ENCODE measurements around the gene SLC12A6.

Gene SLC12A6

GRCh38 chr15:34259566-34259965, 78.0 kb downstream of the SLC12A6 start:
- DNase-seq (ENCODE audit: low read depth): no peak

DNA sequence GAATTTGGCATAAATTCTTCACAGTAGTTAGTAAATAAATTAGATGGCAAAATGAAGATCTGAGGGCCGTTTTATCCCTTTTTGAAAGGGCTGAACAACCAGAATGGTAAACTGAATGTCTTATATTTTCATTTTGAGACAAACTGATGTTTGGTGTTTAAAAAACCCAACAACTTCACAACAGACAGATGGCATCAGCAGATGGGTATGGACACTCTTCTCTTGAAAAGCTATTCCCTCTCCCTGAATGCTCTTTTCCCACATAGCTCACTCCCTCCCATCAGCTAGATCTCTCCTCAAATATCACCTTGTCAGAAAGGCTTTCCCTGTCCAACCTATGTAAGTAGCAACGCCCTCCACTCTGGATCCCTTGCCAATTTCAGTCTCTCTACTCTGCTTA, 79.4 kb downstream of the SLC12A6 start:
- DNase-seq (ENCODE audit: low read depth): no peak

DNA sequence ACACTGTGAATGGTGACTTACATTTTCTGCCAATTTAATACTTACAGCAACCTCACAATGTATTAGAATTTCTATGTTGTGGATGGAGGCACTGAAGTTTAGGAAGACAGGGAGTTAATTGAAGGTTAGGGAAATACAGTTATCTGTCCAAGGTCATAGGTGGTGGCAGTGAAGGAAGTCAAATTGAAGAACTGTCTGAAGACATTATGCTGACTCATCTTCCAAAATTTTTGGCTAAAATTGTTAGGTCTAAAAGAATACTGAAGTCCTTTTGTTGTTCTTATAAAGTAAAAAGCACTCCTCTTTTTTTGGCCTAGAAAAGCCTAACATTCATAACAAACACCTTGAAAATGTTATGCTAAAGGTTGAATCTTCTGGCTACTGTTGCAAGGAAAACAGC, 85.0 kb downstream of the SLC12A6 start:
- DNase-seq (ENCODE audit: low read depth): no peak

DNA sequence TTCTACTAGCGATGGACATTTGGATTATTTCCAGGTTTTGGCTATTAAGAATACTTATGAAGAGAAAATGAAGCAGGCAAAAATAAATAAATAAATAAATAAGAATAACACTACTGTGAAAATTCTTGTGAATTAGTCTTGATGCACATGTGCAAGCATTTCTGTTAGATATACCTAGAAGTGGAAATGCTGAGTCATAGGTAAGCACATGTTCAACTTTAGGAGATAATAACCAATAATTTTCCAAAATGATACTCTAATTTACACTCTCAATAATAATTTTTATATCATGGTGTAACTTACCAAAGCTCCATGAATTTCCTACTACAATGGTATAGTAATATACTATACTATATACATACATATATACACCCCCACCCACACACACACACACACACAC, 89.4 kb downstream of the SLC12A6 start:
- DNase-seq (ENCODE audit: low read depth): peak; percentile 13

GRCh38 chr15:34246276-34246976, 91.2 kb downstream of the SLC12A6 start:
- no peak for DNase-seq (ENCODE audit: low read depth)

DNA sequence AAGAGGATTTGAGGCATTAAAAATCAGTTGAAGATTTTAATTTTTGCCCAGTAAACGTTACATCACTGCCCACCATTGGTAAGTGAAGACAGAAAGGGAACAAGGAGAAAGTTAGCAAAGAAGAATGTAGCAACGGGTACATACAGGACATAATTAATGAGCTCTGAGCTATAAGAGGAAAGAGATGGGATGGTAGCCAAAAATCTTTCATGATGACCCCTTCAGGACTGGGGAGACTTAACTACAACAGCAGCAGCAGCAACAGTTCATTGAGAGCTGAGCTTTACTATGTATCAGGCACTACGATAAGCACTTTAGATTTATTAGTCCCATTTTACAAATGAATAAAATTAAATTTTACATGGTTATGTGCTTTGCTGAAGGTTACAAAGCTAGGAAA, 94.4 kb downstream of the SLC12A6 start:
- no peak for DNase-seq (ENCODE audit: low read depth)

DNA sequence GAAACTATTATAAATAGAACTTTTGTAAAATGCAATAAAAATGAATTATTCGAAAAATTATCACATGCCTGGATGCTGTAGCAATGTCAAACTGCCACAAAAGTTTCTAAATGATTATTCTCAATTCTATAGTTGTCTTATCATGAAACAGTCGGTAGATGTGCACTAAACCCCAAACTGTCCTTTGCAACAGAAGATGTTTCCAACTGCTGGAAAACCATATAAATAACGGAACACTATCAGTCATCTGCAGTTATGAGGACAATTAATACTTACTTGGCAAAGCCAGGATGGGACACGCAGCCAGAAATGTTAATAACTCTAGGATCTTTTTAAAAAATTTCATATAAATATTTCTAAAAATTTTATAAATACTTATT, 95.3 kb downstream of the SLC12A6 start:
- no peak for DNase-seq (ENCODE audit: low read depth)

- peak; percentile 60 for DNase-seq (ENCODE audit: low read depth)
Measured at GRCh38 chr15:34241376-34242330, 95.9 kb downstream of the SLC12A6 start.

DNA sequence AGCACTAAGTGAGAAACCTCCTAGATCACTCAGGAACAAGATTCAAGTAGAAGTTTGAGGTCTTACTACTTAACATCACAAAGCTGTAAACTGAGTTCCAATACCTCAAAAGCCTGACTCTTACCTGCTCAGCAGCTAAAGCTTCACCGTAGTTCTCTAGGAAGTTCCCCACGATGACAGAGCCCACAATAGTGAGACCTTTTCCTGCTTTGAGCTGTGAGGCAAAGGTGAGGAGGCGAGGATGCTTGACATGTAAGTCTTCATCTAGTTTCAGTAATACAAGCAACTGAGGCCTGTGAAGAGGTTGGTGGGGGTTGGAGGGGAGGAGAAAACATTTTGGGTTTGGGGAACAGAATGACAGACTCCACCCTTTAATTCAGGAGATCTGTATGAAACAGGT, 97.0 kb downstream of the SLC12A6 start:
- DNase-seq (ENCODE audit: low read depth): no peak

DNA sequence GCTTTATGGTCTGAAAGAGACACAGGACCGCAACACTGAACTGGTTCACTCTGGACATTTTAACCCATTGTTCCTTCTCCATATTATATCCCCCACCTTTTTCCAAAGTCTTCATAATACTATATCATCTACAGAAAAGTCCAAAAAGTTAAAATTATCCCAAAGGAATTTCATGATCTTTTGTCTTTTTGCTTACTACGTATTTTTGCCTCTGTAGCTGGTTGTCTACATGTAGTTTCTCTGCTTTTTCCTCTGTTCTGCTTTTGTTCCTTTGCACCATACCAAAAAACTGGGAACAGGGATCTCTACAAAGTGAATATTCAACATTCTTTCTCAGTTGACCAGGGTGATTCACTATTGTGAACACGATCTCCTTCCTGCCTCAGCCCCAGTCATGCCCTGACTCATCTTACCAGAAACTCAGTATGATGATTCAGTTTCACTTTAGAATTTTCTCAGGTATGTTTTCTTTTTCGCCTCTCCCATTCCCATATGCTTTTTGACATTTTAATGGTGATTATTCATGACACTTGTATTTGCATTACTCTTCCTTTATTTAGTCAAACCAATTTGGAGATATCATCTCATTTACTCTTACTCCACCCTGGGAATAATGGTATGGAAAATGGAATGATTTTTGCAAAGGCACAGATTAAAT, 98.3 kb downstream of the SLC12A6 start:
- DNase-seq (ENCODE audit: low read depth): peak; percentile 89

- DNase-seq (ENCODE audit: low read depth): no peak
Measured at GRCh38 chr15:34233614-34234013, 104.0 kb downstream of the SLC12A6 start.

DNA sequence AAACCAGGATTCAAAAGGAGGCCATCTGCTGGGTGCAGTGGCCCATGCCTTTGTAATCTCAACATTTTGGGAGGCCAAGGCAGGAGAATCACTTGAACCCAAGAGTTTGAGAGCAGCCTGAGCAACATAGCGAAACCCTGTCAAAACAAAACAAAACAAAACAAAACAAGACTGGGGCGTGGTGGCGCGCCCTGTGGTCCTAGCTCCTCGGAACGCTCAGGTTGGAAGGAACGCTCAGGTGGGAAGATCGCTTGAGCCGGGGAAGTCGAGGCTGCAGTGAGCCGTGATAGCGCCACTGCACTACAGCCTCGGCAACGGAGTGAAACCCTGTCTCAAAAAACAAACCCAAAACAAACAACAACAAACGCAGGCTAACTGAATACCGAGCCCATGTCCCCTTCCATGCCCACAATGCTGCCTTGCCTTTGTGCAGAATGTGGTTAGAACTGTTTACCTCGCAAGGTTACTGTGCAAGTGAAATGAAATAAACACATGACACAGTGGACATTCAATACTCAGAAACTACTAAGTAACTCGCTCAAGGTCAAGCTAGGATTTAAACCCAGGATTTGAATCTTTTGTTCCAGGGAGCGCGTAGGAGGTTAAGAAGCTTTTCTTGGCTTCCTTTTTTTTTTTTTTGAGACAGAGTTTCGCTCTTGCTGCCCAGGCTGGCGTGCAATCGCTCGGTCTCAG, 113.5 kb downstream of the SLC12A6 start:
- peak; percentile 14 for DNase-seq (ENCODE audit: low read depth)

GRCh38 chr15:34217587-34218225, 119.9 kb downstream of the SLC12A6 start:
- peak; percentile 19 for DNase-seq (ENCODE audit: low read depth)

- no peak for DNase-seq (ENCODE audit: low read depth)
Measured at GRCh38 chr15:34216527-34217270, 120.9 kb downstream of the SLC12A6 start.

GRCh38 chr15:34214135-34214534, 123.4 kb downstream of the SLC12A6 start:
- no peak for DNase-seq (ENCODE audit: low read depth)

- DNase-seq (ENCODE audit: low read depth): no peak
Measured at GRCh38 chr15:34213690-34214089, 123.9 kb downstream of the SLC12A6 start.

- peak; percentile 86 for DNase-seq (ENCODE audit: low read depth)
Measured at GRCh38 chr15:34209421-34210282, 127.9 kb downstream of the SLC12A6 start, which contains the start of gene KATNBL1. Gene KATNBL1 (minus strand): TSS chr15:34210096. CDS start chr15:34163676, 46,420 bp downstream.

DNA sequence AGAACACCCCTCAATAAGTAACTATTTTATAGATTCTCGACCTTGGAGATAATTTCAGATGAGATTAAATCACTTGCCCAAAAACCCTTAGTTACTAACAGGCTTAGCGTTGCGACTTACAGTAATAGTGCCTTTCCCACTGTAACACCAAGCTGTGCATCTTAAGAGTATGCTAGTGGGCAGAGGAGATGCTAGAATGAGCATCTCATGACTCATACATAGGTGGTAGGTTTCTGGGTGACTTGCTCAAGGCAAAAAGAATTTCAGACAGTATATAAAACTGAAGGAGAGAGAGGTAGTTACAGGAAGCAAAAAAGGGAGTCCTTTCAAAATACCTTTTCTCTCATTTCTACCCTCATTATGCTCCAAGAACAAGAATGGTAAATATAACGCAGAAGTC, 131.6 kb downstream of the SLC12A6 start:
- DNase-seq (ENCODE audit: low read depth): peak; percentile 63

DNA sequence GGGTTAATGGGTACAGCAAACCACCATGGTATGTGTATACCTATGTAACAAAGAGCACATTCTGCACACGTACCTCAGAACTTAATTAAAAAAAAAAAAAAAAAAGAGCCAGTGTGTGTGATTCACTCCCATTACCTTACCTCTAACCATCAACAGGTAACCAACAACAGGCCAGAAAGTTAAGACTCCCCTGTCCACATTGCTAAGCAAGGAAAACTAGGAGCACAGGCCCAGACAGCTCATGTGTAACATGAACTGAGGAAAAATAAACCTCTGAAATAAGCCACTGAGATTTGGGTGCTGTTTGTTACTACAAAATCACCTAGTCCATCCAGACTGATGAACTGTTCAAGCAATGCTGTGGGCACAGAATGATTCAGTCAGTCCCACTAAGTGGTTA, 133.6 kb downstream of the SLC12A6 start:
- DNase-seq (ENCODE audit: low read depth): no peak

- no peak for DNase-seq (ENCODE audit: low read depth)
Measured at GRCh38 chr15:34203305-34203704, 134.3 kb downstream of the SLC12A6 start.

All from iris pigment epithelial cell (primary cell).